Measurements from ENCODE around the gene COPG1.

Gene COPG1

GRCh38 chr3:129315223-129315997 lies 66.0 kb downstream of the COPG1 start:
- DNase-seq, result no peak

GRCh38 chr3:129315998-129316247 lies 66.5 kb downstream of the COPG1 start:
- no peak for DNase-seq

- peak; percentile 67 to 87 for DNase-seq
Measured at GRCh38 chr3:129316248-129317013, 67.0 kb downstream of the COPG1 start.

GRCh38 chr3:129317014-129317771 lies 67.8 kb downstream of the COPG1 start:
- DNase-seq, result peak in 1 of 2 donors; percentile 48

- DNase-seq, result no peak
Measured at GRCh38 chr3:129317848-129318247, 68.4 kb downstream of the COPG1 start.

GRCh38 chr3:129318921-129319320 lies 69.5 kb downstream of the COPG1 start:
- DNase-seq, result no peak

- DNase-seq, result no peak
Measured at GRCh38 chr3:129320261-129320660, 70.9 kb downstream of the COPG1 start.

- no peak for DNase-seq
Measured at GRCh38 chr3:129320825-129321487, 71.5 kb downstream of the COPG1 start.

GRCh38 chr3:129321887-129322286 lies 72.5 kb downstream of the COPG1 start:
- DNase-seq, result no peak

- no peak for DNase-seq
Measured at GRCh38 chr3:129323651-129324294, 74.4 kb downstream of the COPG1 start.

GRCh38 chr3:129324855-129325254 lies 75.4 kb downstream of the COPG1 start:
- DNase-seq, result no peak

GRCh38 chr3:129325383-129325782 lies 76.0 kb downstream of the COPG1 start:
- no peak for DNase-seq

GRCh38 chr3:129326138-129326537 lies 76.7 kb downstream of the COPG1 start:
- no peak for DNase-seq

GRCh38 chr3:129326595-129326994 lies 77.2 kb downstream of the COPG1 start:
- no peak for DNase-seq

All from hippocampal formation (tissue), 2 donors.